ENCODE results near the gene MRPL57.
"Not testable (repeated sequence)": the region's sequence is repeated elsewhere in the genome, so short reads cannot be mapped to it uniquely, and the experiment has no call there.

The MRPL57 gene

GRCh38 chr13:21176215-21176981 is at the start of gene MRPL57, which contains the start of gene SKA3:
TSS of gene MRPL57 (plus strand) at chr13:21176658. CDS start at chr13:21176917, 259 bp downstream.
TSS of gene SKA3 (minus strand) at chr13:21176552. CDS start at chr13:21176477, 75 bp downstream.
- DNase-seq (ENCODE audit: low read depth in 3 of 3) = peak; percentile 87 to 90 (median 87)

DNA sequence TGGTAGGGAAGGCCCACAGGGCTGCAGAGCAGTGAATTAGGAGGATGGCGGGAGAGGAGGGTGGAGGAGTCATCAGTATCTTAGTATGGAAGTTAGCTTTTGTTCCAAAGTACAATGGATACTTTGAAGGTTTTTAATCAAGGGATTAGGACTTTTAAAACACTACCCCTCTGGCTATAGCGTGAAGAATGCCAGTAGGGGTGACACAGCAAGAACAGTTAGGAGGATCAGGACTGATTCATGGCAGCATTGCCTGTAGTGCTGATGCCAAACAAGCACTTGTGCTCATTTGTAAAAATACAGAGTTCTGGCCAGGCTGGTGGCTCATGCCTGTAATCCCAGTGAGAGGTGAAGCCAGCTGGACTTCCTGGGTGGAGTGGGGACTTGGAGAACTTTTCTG is 46.3 kb upstream of the MRPL57 start:
- no peak for DNase-seq (ENCODE audit: low read depth in 3 of 3)

- DNase-seq (ENCODE audit: low read depth in 3 of 3) = no peak
Measured at GRCh38 chr13:21133077-21133476, 43.4 kb upstream of the MRPL57 start.

DNA sequence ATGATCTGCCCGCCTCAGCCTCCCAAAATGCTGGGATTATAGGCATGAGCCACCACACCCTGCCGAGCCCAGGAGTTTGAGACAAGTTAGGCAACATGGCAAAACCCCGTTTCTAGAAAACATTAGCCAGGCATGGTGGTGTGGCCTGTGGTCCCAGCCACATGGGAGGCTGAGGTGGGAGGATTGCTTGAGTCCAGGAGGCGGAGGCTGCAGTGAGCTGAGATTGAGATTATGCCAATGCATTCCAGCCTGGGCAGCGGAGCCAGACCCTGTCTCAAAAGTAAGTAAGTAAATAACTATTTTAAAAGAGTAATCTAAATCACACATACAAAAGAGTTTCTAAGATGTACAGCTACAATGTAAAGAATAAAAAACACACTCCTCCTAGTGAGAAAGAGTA is 42.0 kb upstream of the MRPL57 start:
- no peak for DNase-seq (ENCODE audit: low read depth in 3 of 3)

DNA sequence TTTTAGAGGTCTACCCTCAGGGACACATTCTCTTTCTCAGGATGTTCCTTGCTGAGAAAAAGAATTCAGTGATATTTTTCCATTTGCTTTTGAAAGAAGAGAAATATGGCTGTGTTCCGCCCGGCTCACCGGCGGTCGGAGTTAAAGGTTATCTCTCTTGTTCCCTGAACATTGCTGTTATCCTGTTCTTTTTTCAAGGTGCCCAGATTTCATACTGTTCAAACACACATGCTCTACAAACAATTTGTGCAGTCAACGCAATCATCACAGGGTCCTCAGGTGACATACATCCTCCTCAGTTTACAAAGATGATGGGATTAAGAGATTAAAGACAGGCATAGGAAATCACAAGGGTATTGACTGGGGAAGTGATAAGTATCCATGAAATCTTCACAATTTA is 40.6 kb upstream of the MRPL57 start:
- not testable (repeated sequence) for DNase-seq (ENCODE audit: low read depth in 3 of 3)

GRCh38 chr13:21137696-21138095 is 38.8 kb upstream of the MRPL57 start:
- DNase-seq (ENCODE audit: low read depth in 3 of 3) = no peak

GRCh38 chr13:21138561-21138960 is 37.9 kb upstream of the MRPL57 start:
- DNase-seq (ENCODE audit: low read depth in 3 of 3) = no peak

DNA sequence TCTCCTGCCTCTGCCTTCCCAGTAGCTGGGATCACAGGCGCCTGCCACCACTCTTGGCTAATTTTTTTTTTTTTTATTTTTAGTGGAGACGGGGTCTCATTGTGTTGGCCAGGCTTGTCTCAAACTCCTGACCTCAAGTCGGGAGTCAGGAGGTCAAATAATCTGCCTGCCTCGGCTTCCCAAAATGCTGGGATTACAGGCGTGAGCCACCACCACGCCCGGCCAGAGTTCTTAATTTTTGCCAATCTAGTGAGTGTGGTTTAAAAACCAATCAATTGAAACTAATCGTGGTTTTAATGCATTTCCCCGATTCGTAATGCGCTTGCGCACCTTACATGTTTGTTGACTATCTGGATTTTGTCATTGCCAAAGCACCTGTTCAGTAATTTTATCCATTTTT is 37.1 kb upstream of the MRPL57 start:
- DNase-seq (ENCODE audit: low read depth in 3 of 3) = no peak

- no peak for DNase-seq (ENCODE audit: low read depth in 3 of 3)
Measured at GRCh38 chr13:21142766-21143165, 33.7 kb upstream of the MRPL57 start.

GRCh38 chr13:21147827-21148226 is 28.6 kb upstream of the MRPL57 start:
- DNase-seq (ENCODE audit: low read depth in 3 of 3) = no peak

DNA sequence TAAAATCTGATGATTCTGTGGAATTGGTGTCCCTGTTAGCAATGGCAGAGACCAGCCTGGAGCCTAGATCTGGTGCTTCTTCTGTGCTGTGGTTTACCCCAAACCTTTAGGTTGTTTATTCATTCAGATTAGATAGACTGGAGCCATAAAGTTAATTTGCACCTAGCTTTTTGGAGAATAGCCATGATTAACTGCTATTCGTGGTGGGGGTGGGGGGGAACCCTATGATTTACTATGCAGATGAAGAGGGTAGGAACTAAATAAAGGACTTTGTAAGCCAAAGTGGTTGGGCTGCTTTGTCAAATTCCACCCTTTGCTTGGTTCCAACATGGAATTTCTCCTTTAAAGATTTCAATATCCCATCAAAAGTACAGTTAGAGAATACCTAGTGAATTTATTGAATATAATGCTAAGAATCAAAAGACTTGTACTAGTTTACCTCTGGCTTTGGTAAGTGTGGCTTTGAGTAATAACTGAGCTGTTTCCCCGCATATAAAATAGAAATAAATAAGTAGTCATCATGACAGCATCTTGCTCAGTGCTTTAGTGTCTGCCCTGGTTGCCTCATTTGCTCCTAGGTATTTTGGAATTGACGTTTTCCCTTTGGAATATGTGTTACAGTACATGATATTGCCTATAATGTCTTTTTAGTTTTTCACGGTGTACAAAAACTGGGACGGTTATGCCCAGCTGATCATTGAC is 27.8 kb upstream of the MRPL57 start:
- no peak for DNase-seq (ENCODE audit: low read depth in 3 of 3)

DNA sequence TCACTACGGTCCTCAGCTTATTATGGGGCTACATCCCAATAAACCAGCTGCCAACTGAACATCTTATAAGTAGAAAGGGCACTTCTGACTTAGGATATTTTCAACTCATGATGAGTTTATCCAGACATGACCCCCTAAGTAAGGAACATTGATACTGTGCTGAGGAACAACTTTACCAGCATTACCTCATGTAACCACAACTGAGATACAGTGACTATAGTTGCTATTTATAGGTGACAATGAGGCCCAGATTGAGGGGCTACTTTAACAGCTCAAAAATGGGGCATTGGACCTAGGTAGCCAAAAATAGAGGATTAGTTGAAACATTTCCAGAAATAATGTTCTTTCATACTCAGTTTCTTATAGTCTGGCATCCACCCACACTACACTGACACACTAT is 26.9 kb upstream of the MRPL57 start:
- no peak for DNase-seq (ENCODE audit: low read depth in 3 of 3)

GRCh38 chr13:21150013-21150412 is 26.4 kb upstream of the MRPL57 start:
- no peak for DNase-seq (ENCODE audit: low read depth in 3 of 3)

- no peak for DNase-seq (ENCODE audit: low read depth in 3 of 3)
Measured at GRCh38 chr13:21152251-21152899, 24.1 kb upstream of the MRPL57 start.

DNA sequence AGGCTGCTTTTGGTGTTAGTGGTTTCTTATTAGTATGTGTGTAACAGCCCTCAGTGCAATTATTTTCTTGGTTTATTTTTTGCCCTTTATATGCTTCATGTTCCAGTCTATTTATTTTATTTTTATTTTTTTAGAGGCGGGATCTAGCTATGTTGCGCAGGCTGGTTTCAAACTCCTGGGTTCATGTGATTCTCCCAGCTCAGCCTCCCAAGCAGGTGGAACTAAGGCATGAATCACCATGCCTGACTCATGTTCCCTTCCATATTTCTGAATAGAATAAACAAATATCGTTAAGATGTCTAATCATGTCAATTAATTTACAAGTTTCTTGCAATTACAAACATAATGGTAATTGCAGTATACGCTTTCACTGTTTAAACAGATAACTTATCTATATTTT is 11.8 kb upstream of the MRPL57 start:
- DNase-seq (ENCODE audit: low read depth in 3 of 3) = no peak

DNA sequence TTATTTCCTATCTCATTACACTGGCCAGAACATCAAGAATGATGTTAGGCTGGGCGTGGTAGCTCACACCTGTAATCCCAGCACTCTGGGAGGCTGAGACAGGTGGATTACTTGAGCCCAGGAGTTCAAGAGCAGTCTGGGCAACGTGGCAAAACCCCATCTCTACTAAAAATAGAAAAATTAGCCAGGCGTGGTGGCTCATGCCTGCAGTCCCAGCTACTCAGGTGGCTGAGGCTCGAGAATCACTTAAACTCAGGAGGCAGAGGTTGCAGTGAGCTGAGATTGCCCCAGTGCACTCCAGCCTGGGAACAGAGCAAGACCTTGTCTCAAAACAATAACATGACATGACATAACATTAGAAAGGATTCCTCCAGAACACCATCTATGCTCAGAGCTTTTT is 10.9 kb upstream of the MRPL57 start:
- DNase-seq (ENCODE audit: low read depth in 3 of 3) = not testable (repeated sequence)

- no peak for DNase-seq (ENCODE audit: low read depth in 3 of 3)
Measured at GRCh38 chr13:21171420-21171819, 5.0 kb upstream of the MRPL57 start.

- not testable (repeated sequence) for DNase-seq (ENCODE audit: low read depth in 3 of 3)
Measured at GRCh38 chr13:21173767-21174166, 2.7 kb upstream of the MRPL57 start.

DNA sequence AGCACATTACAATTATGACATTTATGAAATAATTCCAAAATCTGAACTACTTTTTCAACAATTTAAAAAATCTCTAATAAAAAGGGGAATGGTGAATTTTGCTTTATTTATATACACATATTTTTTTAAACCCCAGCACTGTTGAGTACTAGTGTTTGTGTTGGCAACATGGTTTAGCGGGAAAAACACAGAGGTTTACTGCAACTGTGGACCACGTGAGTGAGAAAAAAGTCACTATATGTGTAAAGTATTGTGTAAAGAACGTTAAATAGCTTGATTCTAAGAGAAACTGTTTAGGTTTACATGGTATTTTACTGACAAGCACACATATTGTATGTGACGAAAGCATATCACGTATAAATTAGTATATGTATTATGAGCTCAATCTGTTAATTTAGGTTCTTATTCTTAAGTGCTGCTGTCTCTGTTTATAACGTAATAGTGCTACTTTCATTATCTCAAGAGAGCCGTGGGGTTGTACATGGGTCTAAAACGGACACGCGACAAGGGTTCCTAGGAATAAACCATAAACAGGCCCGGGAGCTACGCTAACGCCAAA is 723 bp upstream of the MRPL57 start:
- no peak for DNase-seq (ENCODE audit: low read depth in 3 of 3)

DNA sequence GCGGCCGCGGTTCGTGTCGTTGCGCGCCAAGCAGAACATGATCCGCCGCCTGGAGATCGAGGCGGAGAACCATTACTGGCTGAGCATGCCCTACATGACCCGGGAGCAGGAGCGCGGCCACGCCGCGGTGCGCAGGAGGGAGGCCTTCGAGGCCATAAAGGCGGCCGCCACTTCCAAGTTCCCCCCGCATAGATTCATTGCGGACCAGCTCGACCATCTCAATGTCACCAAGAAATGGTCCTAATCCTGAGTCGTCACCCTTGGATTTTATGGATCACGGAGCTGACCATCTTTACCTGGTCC is 475 bp downstream of the MRPL57 start:
- DNase-seq (ENCODE audit: low read depth in 3 of 3) = no peak

DNA sequence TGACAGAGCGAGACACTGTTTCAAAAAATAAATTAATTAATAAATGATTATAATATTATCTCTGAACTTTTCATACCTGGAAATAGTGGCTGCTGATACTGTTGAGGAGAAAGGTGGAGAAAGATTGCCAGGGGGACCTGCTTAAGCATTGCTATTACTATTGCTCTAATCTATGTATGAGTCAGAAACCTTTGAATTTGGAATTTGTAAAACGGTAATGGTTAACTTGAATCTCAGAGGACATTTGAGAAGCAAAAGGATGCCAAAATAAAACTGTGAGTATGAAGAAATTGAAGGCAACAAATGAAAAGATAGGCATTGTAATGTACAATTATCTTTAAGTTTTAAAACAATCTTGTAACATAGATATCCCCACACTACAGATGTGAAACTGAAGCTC is 5.2 kb downstream of the MRPL57 start:
- no peak for DNase-seq (ENCODE audit: low read depth in 3 of 3)

DNA sequence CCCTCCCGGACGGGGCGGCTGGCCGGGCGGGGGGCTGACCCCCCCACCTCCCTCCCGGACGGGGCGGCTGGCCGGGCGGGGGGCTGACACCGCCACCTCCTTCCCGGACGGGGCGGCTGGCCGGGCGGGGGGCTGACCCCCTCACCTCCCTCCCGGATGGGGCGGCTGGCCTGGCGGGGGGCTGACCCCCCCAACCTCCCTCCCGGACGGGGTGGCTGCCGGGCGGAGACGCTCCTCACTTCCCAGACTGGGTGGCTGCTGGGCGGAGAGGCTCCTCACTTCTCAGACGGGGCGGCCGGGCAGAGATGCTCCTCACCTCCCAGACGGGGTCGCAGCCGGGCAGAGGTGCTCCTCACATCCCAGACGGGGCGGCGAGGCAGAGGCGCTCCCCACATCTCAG is 10.0 kb downstream of the MRPL57 start:
- DNase-seq (ENCODE audit: low read depth in 3 of 3) = not testable (repeated sequence)

DNA sequence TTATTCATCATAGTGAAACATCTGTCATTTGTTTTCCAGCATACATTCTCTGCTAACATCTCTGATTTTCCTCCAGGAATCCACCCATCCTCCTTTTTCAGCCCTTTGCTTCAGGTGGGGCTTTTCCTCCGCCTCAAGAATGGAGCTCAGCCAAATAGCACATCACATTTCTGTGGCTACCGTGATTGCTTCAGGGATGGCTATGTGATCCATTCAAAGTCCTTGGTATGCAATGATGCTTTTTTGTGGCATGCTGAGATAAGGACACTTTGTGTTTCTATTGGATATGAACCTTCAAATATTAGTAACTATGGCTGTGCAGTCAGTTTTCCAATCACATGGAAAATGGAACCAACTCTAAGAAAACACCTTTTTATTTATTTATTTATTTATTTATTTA is 18.3 kb downstream of the MRPL57 start:
- DNase-seq (ENCODE audit: low read depth in 3 of 3) = not testable (repeated sequence)
